GM12878 (cell line): ENCODE measurements around the gene MYBL2. TPM values are rescaled to one million over a fixed set of nuclear protein-coding genes. Genes with fewer than 3 reads are reported as not detected.

Source experiments
- ATAC-seq: fragments of 200-7000 bp; cut with Tn5 transposase; 3 replicates; pipeline ENCODE4 v1.9.1; 2020; ENCODE audit warnings: mild to moderate bottlenecking, moderate library complexity
- BruUV-seq: library from RNA; stranded (reverse); fragments of 400-500 nt; replicated peaks from 2 replicates; lab custom pipeline; 2021; lab: Mats Ljungman, UMichigan
- CTCF ChIA-PET: fragments of 300-600 bp; sonication (Branson Sonifier 250); formaldehyde crosslinking; extraction: SDS; loops from one replicate; lab custom pipeline; 2021; ENCODE audit warnings: inconsistent platforms; lab: Yijun Ruan, JAX
- POLR2A ChIA-PET: fragments of 350-600 bp; formaldehyde crosslinking; extraction: SDS; loops from one replicate; lab custom pipeline; 2021; ENCODE audit warnings: inconsistent platforms; lab: Charles Lee
- RAD21 ChIA-PET: fragments of 300-600 bp; sonication (Branson Sonifier 250); formaldehyde crosslinking; loops from one replicate; lab custom pipeline; 2023; ENCODE audit warnings: antibody characterized with exemption; ENCODE audit not compliant: unreplicated experiment; lab: Charles Lee
- SMC1A ChIA-PET: fragments of 300-600 bp; sonication (Branson Sonifier 250); formaldehyde crosslinking; loops from one replicate; lab custom pipeline; 2023; ENCODE audit not compliant: unreplicated experiment, uncharacterized antibody; lab: Charles Lee
- DNase-seq: peaks from one replicate; pipeline ENCODE4 v3.0.0-alpha.2; 2011; ENCODE audit warnings: low read depth, low spot score
- FAIRE-seq: peaks from 3 replicates; lab custom pipeline; 2011; peaks lifted over from hg19 to GRCh38; lab: Jason Lieb, UNC
- H2AFZ ChIP-seq: 2 replicates; pipeline ENCODE4 v1.6.0; 2011; ENCODE audit warnings: low read depth, low read length, control low read depth; ENCODE audit not compliant: control insufficient read depth
- H3K27ac ChIP-seq: 2 replicates; pipeline ENCODE4 v1.5.1; 2011; ENCODE audit warnings: control low read depth; ENCODE audit not compliant: control insufficient read depth, insufficient read depth
- H3K27me3 ChIP-seq, 2 experiments: replicated peaks in 1 of 2; 2 replicates each; pipeline versions ENCODE4 v1.6.0 to v1.6.1; 2011; ENCODE audit warnings: low read length in 1 of 2; ENCODE audit not compliant: control insufficient read depth in 2 of 2, insufficient read depth in 2 of 2
- H3K36me3 ChIP-seq, 2 experiments: 2 replicates each; pipeline ENCODE4 v1.5.1; 2011; ENCODE audit warnings: low read length in 1 of 2; ENCODE audit not compliant: control insufficient read depth in 2 of 2, insufficient read depth in 2 of 2
- H3K4me1 ChIP-seq: 2 replicates; pipeline ENCODE4 v1.6.1; 2011; ENCODE audit warnings: mild to moderate bottlenecking, low read length, moderate library complexity, mixed read lengths; ENCODE audit not compliant: control insufficient read depth, insufficient read depth
- H3K4me2 ChIP-seq: 2 replicates; pipeline ENCODE4 v1.6.0; 2011; ENCODE audit warnings: control low read depth; ENCODE audit not compliant: control insufficient read depth, insufficient read depth
- H3K4me3 ChIP-seq: fragments of 200-600 bp; sonication (generic); 2 replicates; pipeline ENCODE4 v1.5.1; 2016
- H3K79me2 ChIP-seq: 2 replicates; pipeline ENCODE4 v1.6.0; 2011; ENCODE audit warnings: low read length; ENCODE audit not compliant: control insufficient read depth, insufficient read depth
- H3K9ac ChIP-seq: 2 replicates; pipeline ENCODE4 v1.8.0; 2011; ENCODE audit warnings: low read length, control low read depth, mixed read lengths; ENCODE audit not compliant: control insufficient read depth, insufficient read depth
- H3K9me3 ChIP-seq: replicated peaks from 3 replicates; pipeline ENCODE4 v1.5.1; 2011; ENCODE audit warnings: mild to moderate bottlenecking, low read length; ENCODE audit not compliant: control insufficient read depth, insufficient read depth
- H4K20me1 ChIP-seq: 2 replicates; pipeline ENCODE4 v1.6.0; 2011; ENCODE audit not compliant: control insufficient read depth, insufficient read depth
- ATF7 ChIP-seq: fragments of 450-650 bp; IDR thresholded peaks from 2 replicates; pipeline ENCODE4 v1.6.1; 2016; ENCODE audit warnings: low read depth, mild to moderate bottlenecking
- EED ChIP-seq: sonication (generic); IDR thresholded peaks from 2 replicates; pipeline ENCODE4 v1.6.1; 2016; ENCODE audit warnings: antibody characterized with exemption, low read depth
- HSF1 ChIP-seq: fragments of 150-350 bp; IDR thresholded peaks from 2 replicates; pipeline ENCODE4 v1.6.1; 2014; ENCODE audit warnings: mild to moderate bottlenecking, low read depth, low read length
- IKZF1 ChIP-seq: fragments of 450-650 bp; conservative IDR thresholded peaks from 2 replicates; pipeline ENCODE4 v1.6.1; 2017; ENCODE audit warnings: antibody characterized with exemption, mild to moderate bottlenecking
- MEF2B ChIP-seq: fragments of 450-650 bp; IDR thresholded peaks from 2 replicates; pipeline ENCODE4 v1.6.1; 2018; ENCODE audit warnings: mild to moderate bottlenecking, moderate library complexity; ENCODE audit not compliant: partially characterized antibody, poor library complexity, severe bottlenecking
- MLLT1 ChIP-seq: fragments of 450-650 bp; IDR thresholded peaks from 2 replicates; pipeline ENCODE4 v1.6.1; 2016; ENCODE audit warnings: mild to moderate bottlenecking
- NFIC ChIP-seq: IDR thresholded peaks from 2 replicates; pipeline ENCODE4 v1.6.1; 2012; ENCODE audit warnings: low read depth, mild to moderate bottlenecking, inconsistent platforms, low read length, moderate library complexity
- NR2C2 ChIP-seq: IDR thresholded peaks from 2 replicates; pipeline ENCODE4 v1.6.1; 2011; ENCODE audit warnings: borderline replicate concordance, low read depth; ENCODE audit not compliant: control insufficient read depth, insufficient read length
- POLR2A ChIP-seq: IDR thresholded peaks from 2 replicates; pipeline ENCODE4 v1.6.1; 2011; ENCODE audit warnings: low read depth, mild to moderate bottlenecking, low read length
- RUNX3 ChIP-seq: IDR thresholded peaks from 2 replicates; pipeline ENCODE4 v1.6.1; 2012; ENCODE audit warnings: low read length, inconsistent platforms
- YY1 ChIP-seq: IDR thresholded peaks from 2 replicates; pipeline ENCODE4 v1.6.1; 2011; ENCODE audit warnings: low read depth, mild to moderate bottlenecking, low read length
- ZBTB11 ChIP-seq: fragments of 450-650 bp; formaldehyde crosslinking; IDR thresholded peaks from 2 replicates; pipeline ENCODE4 v1.5.0; 2022; ENCODE audit warnings: mild to moderate bottlenecking, missing genetic modification characterization
- WGBS: methylation state at CpG from one replicate; pipeline ENCODE4 v1.1.6; 2016; ENCODE audit warnings: low lambda C conversion rate; ENCODE audit not compliant: insufficient replicate concordance, insufficient coverage; ENCODE audit errors: missing lambda C conversion rate; 5-methylcytosine and 5-hydroxymethylcytosine counted together
- in situ Hi-C: fragments of 300-500 bp; cut with MboI; formaldehyde crosslinking; loops from 9 replicates; pipeline ENCODE4 v1.14.3; 2018; ENCODE audit warnings: mixed read lengths
- intact Hi-C: fragments of 100-400 bp; cut with micrococcal nuclease; formaldehyde crosslinking; loops from one replicate; pipeline ENCODE4 v1.14.2; 2022; ENCODE audit not compliant: unreplicated experiment
- polyA plus RNA-seq, 11 experiments: library from polyadenylated mRNA; depleted of rRNA in 4 of 11; unstranded in 6 of 11; stranded (reverse) in 5 of 11; fragments of >200 nt; fragmentation: Nextera tagmentation in 4 of 11; fragmentation: Illumina TruSeq in 1 of 11; extraction: Ambion mirVana in 4 of 11; extraction: Trizol in 1 of 11; gene quantifications; 1 replicate in 1 of 11; 2 replicates in 10 of 11; pipeline versions ENCODE4 v1.2.1 to v1.2.3, GENCODE V29; 2011 to 2016; ENCODE audit warnings: inconsistent platforms in 2 of 11, missing spikeins in 2 of 11, low read depth in 1 of 11
- total RNA-seq, 4 experiments: library from RNA; depleted of rRNA in 3 of 4; stranded (reverse); fragments of >200 nt in 3 of 4; fragmentation: Illumina TruSeq in 1 of 4; extraction: Trizol in 1 of 4; gene quantifications; 2 replicates each; pipeline versions ENCODE4 v1.2.1 to v1.2.3, GENCODE V29; 2013 to 2021

The MYBL2 gene
- total and polyA plus RNA-seq, 10 of the 15 experiments (the other 5 are each of a cell fraction or from before 2014, with no cell fraction given): 4.5 to 213 (median 74.2) TPM

- Histone ChIP-seq H3K4me1 (peaks cover 18% of the 10 kb centered on the region), H4K20me1 (no peaks in the 10 kb centered on the region), H3K9ac (peak overlapping the region; percentile 86), H3K4me2 (peak overlapping the region; percentile 77), H3K9me3 (no peaks in the 10 kb centered on the region), H3K4me3 (peak overlapping the region; percentile 94), H3K79me2 (peaks cover 30% of the 10 kb centered on the region), H3K27ac (peak overlapping the region; percentile 70), H2AFZ (peak overlapping the region; percentile 5), H3K36me3 (0 out of 4 replicates have a peak, but pooled peaks cover 0 to 2% of the 10 kb centered on the region in 2 experiments), H3K27me3 (no peaks in the 10 kb centered on the region)
- DNase-seq (no peak), FAIRE-seq (no peak), ATAC-seq (peak; percentile 43)
- TSS peak; percentile 69 for BruUV-seq
- RAD21 ChIA-PET: interaction anchor here (0.6 to 1.1 kb wide), 4 partner anchors 14 to 173 kb away, joined by 4 to 7 read pairs (median 4); no protein-coding TSS in a partner anchor
- POLR2A ChIA-PET: interaction anchor here (0.5 to 1.2 kb wide), 4 partner anchors 9 to 910 kb away, joined by 3 to 7 read pairs (median 4); no protein-coding TSS in a partner anchor
- SMC1A ChIA-PET: interaction anchor here (1.0 to 1.1 kb wide), 2 partner anchors 12 to 72 kb away, joined by 3 read pairs; no protein-coding TSS in a partner anchor
- 2% methylated on average over 30 of the region's 34 CpGs for WGBS
- CTCF ChIA-PET: interaction anchor here (0.6 to 0.8 kb wide), 2 partner anchors 14 to 24 kb away, joined by 3 to 6 read pairs; no protein-coding TSS in a partner anchor
- intact Hi-C loops (no loop called here), in situ Hi-C loops (no loop called here)
- TF ChIP-seq ATF7 (0 out of 2 replicates have a peak, but pooled peaks have one; percentile 36), RUNX3 (peak; percentile 19), ZBTB11 (CRISPR knock-in tag) (no peak), IKZF1 (peak; percentile 56; the same call in 1 of the 2 replicates), NFIC (no peak), HSF1 (no peak), YY1 (0 out of 2 replicates have a peak, but pooled peaks have one; percentile 21), MLLT1 (no peak), POLR2A (0 out of 2 replicates have a peak, but pooled peaks have one; percentile 22), EED (peak; percentile 60; the same call in 1 of the 2 replicates), NR2C2 (no peak), MEF2B (peak; percentile 80)
Measured at GRCh38 chr20:43667341-43668132, 623 bp downstream of the MYBL2 start.
